ENCODE results near the gene STAM2. TPM values are rescaled to one million over a fixed set of nuclear protein-coding genes. Genes with fewer than 3 reads are reported as not detected.
"Not testable (repeated sequence)": the region's sequence is repeated elsewhere in the genome, so short reads cannot be mapped to it uniquely, and the experiment has no call there.

The STAM2 gene
- total and polyA plus RNA-seq, 11 donors, result 4.7 to 36.1 (median 25.7) TPM

DNA sequence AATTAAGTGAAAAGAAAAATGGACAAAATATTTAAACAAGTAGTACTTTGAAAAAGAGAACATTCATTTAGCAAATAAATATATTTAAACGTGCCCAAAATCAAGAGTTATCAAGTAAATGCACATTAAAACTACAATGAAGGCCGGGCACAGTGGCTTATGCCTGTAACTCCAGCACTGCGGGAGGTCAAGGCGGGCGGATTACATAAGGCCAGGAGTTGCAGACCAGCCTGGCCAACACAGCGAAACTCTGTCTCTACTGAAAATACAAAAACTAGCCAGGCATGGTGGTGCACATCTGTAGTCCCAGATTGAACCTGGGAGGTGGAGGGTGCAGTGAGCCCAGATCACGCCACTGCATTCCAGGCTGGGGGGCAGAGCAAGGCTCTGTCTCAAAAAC lies 9.8 kb downstream of the STAM2 start:
- Histone ChIP-seq H3K4me1 (peaks cover 0 to 46% (median 30%) of the 10 kb centered on the region in 12 donors), H3K36me3 (no peaks in the 10 kb centered on the region), H3K27ac (no peak overlapping the region), H3K27me3 (no peaks in the 10 kb centered on the region), H3K4me3 (no peak overlapping the region), H3K9me3 (no peaks in the 10 kb centered on the region)
- WGBS, 4 donors, result 90 to 93% (median 91%) methylated on average over 7 of the region's 7 CpGs
- TF ChIP-seq, protein P1, sequence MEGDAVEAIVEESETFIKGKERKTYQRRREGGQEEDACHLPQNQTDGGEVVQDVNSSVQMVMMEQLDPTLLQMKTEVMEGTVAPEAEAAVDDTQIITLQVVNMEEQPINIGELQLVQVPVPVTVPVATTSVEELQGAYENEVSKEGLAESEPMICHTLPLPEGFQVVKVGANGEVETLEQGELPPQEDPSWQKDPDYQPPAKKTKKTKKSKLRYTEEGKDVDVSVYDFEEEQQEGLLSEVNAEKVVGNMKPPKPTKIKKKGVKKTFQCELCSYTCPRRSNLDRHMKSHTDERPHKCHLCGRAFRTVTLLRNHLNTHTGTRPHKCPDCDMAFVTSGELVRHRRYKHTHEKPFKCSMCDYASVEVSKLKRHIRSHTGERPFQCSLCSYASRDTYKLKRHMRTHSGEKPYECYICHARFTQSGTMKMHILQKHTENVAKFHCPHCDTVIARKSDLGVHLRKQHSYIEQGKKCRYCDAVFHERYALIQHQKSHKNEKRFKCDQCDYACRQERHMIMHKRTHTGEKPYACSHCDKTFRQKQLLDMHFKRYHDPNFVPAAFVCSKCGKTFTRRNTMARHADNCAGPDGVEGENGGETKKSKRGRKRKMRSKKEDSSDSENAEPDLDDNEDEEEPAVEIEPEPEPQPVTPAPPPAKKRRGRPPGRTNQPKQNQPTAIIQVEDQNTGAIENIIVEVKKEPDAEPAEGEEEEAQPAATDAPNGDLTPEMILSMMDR (IDR thresholded peaks at IDR 0.05), result no peak
- TF ChIP-seq POLR2A (IDR thresholded peaks at IDR 0.05), result no peak
- ATAC-seq (no peak), DNase-seq (no peak)
- intact Hi-C loops (cut with DNase I), result no loop called here

- ATAC-seq (no peak), DNase-seq (no peak)
- Histone ChIP-seq H3K36me3 (no peaks in the 10 kb centered on the region), H3K27ac (no peak overlapping the region), H3K4me1 (peaks cover 0 to 45% (median 28%) of the 10 kb centered on the region in 12 donors), H3K27me3 (no peaks in the 10 kb centered on the region), H3K4me3 (no peak overlapping the region), H3K9me3 (no peaks in the 10 kb centered on the region)
- intact Hi-C loops (cut with DNase I), result no loop called here
- WGBS, 4 donors, result 75 to 93% (median 92%) methylated on average over 7 of the region's 7 CpGs
- TF ChIP-seq, protein P1 (IDR thresholded peaks at IDR 0.05), result no peak
- no peak for TF ChIP-seq POLR2A (IDR thresholded peaks at IDR 0.05)
Observed at GRCh38 chr2:152165306-152165705, 10.3 kb downstream of the STAM2 start.

DNA sequence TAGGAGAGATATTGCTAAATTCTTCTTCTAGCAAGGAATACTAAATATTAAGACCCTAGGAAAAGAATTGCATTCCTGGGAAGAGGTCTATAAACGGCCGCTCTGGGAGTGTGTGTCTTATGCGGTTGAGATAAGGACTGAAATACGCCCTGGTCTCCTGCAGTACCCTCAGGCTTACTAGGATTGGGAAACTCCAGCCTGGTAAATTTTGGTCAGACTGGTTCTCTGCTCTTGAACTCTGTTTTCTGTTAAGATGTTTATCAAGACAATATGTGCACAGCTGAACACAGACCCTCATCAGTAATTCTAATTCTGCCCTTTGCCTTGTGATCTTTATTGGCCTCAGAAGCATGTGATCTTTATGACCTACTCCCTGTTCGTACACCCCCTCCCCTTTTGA lies 11.9 kb downstream of the STAM2 start:
- H3K36me3 ChIP-seq; H3K27me3 ChIP-seq; intact Hi-C loops (cut with DNase I); H3K27ac ChIP-seq; H3K9me3 ChIP-seq; H3K4me3 ChIP-seq; DNase-seq; ATAC-seq: not testable (repeated sequence)
- WGBS, 4 donors, result 84 to 92% (median 89%) methylated on average over 5 of the region's 5 CpGs
- peaks cover 0 to 40% (median 24%) of the 10 kb centered on the region in 12 donors for H3K4me1 ChIP-seq

DNA sequence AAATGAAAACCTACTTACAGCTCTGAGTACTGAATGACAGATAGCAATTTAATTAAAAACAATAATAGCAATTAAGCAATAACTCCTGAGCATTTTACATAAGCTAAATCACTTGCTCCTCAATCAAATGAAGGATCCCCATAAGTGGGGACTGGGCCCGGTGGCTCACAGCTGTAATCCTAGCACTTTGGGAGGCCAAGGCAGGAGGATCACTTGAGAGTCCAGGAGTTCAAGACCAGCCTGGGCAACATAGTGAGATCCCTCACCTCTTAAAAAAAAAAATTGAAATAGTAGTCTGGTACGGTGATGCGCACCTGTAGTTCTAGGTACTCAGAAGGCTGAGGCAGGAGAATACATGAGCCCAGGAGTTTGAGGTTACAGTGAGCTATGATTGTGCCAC lies 13.4 kb downstream of the STAM2 start:
- Histone ChIP-seq H3K4me3 (no peak overlapping the region), H3K27me3 (no peaks in the 10 kb centered on the region), H3K27ac (no peak overlapping the region), H3K4me1 (peaks cover 0 to 33% (median 17%) of the 10 kb centered on the region in 12 donors), H3K36me3 (peaks cover 0 to 5% (median 0%) of the 10 kb centered on the region in 9 donors), H3K9me3 (peaks cover 0 to 14% (median 0%) of the 10 kb centered on the region in 12 donors)
- DNase-seq, result no peak
- no peak for ATAC-seq
- intact Hi-C loops (cut with DNase I), result no loop called here
- TF ChIP-seq, protein P1 (IDR thresholded peaks at IDR 0.05), result no peak
- TF ChIP-seq POLR2A (IDR thresholded peaks at IDR 0.05), result no peak
- WGBS, 4 donors, result 96 to 98% (median 97%) methylated on average over 3 of the region's 3 CpGs

- WGBS, 4 donors, result 80 to 88% (median 84%) methylated on average over 4 of the region's 4 CpGs
- peaks cover 0 to 18% (median 0%) of the 10 kb centered on the region in 12 donors for H3K9me3 ChIP-seq
- H3K27me3 ChIP-seq, result no peaks in the 10 kb centered on the region
- H3K4me3 ChIP-seq, result no peak overlapping the region
- H3K4me1 ChIP-seq, result peaks cover 0 to 27% (median 11%) of the 10 kb centered on the region in 12 donors
- intact Hi-C loops (cut with DNase I), result no loop called here
- no peak for TF ChIP-seq POLR2A (IDR thresholded peaks at IDR 0.05)
- TF ChIP-seq, protein P1 (IDR thresholded peaks at IDR 0.05), result no peak
- H3K27ac ChIP-seq, result no peak overlapping the region
- peaks cover 0 to 6% (median 0%) of the 10 kb centered on the region in 9 donors for H3K36me3 ChIP-seq
- no peak for DNase-seq
- ATAC-seq, result no peak
Observed at GRCh38 chr2:152161598-152161997, 14.0 kb downstream of the STAM2 start.

GRCh38 chr2:152160378-152160777 lies 15.2 kb downstream of the STAM2 start:
- H3K27me3 ChIP-seq; H3K36me3 ChIP-seq; H3K27ac ChIP-seq; ATAC-seq; DNase-seq; H3K4me3 ChIP-seq; intact Hi-C loops (cut with DNase I): not testable (repeated sequence)
- WGBS, 4 donors, result 97 to 99% methylated on average over 31 of the region's 31 CpGs; no CpG with 5 or more reads in 2 of the 4 donors
- H3K4me1 ChIP-seq, result peaks cover 0 to 15% (median 2%) of the 10 kb centered on the region in 12 donors
- peaks cover 0 to 18% (median 0%) of the 10 kb centered on the region in 12 donors for H3K9me3 ChIP-seq
